Prostate gland (tissue), 2 donors: ENCODE data around the gene BRF1. TPM values are rescaled to one million over a fixed set of nuclear protein-coding genes. Genes with fewer than 3 reads are reported as not detected.

Experiments
- DNase-seq: peaks from one replicate; pipeline ENCODE4 v3.0.0-alpha.2; 2019; ENCODE audit warnings: low spot score
- H3K27ac ChIP-seq, 2 donors: fragments of 200-600 bp; sonication (generic); 2 replicates each; pipeline ENCODE4 v1.5.1; 2017 to 2019
- H3K27me3 ChIP-seq: fragments of 200-600 bp; sonication (generic); replicated peaks from 2 replicates; pipeline ENCODE4 v1.5.1; 2019; ENCODE audit not compliant: insufficient read depth
- H3K36me3 ChIP-seq, 2 donors: fragments of 200-600 bp; sonication (generic); 1 replicate in 1 of 2; 2 replicates in 1 of 2; pipeline versions ENCODE4 v1.5.1 to v1.8.1; 2017 to 2019
- H3K4me1 ChIP-seq: fragments of 200-600 bp; sonication (generic); replicated peaks from 2 replicates; pipeline ENCODE4 v1.5.1; 2019
- H3K4me3 ChIP-seq, 2 donors: fragments of 200-600 bp; sonication (generic); 2 replicates each; pipeline ENCODE4 v1.5.1; 2017 to 2019
- H3K9me3 ChIP-seq: fragments of 200-600 bp; sonication (generic); 2 replicates; pipeline ENCODE4 v1.5.1; 2017
- POLR2A ChIP-seq: fragments of 450-650 bp; IDR thresholded peaks from one replicate; pipeline ENCODE4 v1.6.1; 2016; ENCODE audit warnings: antibody characterized with exemption, mild to moderate bottlenecking
- POLR2AphosphoS5 ChIP-seq: sonication (generic); formaldehyde crosslinking; IDR thresholded peaks from one replicate; pipeline ENCODE4 v1.6.1; 2017; ENCODE audit warnings: antibody characterized with exemption
- WGBS: methylation state at CpG from one replicate; pipeline ENCODE4 v1.1.5; 2018; 5-methylcytosine and 5-hydroxymethylcytosine counted together
- intact Hi-C: fragments of 100-400 bp; cut with DNase I; formaldehyde crosslinking; loops from one replicate; pipeline ENCODE4 v1.14.2; 2022
- total RNA-seq, 2 donors: library from RNA; depleted of rRNA; stranded (reverse); fragments of >200 nt; gene quantifications; one replicate each; pipeline ENCODE4 v1.1.0, GENCODE V29; 2016
- TF ChIP-seq, protein P1 (sequence below), 4 experiments: fragments of 200-600 bp in 2 of 4; fragments of 450-650 bp in 2 of 4; sonication (generic) in 2 of 4; IDR thresholded peaks; 1 replicate in 3 of 4; 2 replicates in 1 of 4; pipeline ENCODE4 v1.5.1; 2016 to 2019; ENCODE audit warnings: antibody characterized with exemption in 4 of 4, mild to moderate bottlenecking in 2 of 4, moderate library complexity in 2 of 4

Gene BRF1
- total RNA-seq, 2 donors from 2014 or later, result 64.9 to 88.9 TPM

DNA sequence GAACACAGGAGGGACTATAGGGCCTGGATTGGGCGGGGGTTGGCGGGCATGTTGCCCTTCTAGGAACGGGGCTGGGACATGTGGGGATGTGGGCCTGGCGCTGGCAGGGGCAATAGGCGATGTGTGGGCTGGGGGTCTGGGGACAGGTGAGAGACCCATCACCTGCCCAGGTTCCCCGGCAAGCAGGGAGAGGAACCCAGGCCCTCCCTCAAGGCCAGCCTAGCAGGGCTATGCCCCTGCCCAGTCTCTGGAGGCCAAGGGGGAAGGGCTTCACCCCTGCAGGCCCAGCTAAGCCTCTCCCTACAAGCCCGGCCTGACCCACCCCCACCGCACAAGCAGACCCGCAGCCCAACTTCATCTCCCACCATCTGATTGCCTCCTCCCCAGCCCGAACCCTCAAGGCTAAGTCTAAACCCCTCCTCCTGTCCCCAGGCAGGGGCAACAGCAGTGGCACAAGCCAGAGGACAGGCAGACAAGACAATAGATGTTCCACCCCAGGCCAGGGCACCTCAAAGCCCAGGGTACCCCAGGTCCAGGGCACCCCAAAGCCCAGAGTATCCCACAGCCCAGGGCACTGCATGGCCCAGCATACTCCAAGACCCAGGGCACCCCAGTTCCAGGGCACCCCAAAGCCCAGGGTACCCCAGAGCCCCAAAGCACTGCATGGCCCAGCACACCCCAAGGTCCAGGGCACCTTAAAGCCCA lies 138.7 kb downstream of the BRF1 start:
- no peak for TF ChIP-seq POLR2A
- TF ChIP-seq, protein P1, sequence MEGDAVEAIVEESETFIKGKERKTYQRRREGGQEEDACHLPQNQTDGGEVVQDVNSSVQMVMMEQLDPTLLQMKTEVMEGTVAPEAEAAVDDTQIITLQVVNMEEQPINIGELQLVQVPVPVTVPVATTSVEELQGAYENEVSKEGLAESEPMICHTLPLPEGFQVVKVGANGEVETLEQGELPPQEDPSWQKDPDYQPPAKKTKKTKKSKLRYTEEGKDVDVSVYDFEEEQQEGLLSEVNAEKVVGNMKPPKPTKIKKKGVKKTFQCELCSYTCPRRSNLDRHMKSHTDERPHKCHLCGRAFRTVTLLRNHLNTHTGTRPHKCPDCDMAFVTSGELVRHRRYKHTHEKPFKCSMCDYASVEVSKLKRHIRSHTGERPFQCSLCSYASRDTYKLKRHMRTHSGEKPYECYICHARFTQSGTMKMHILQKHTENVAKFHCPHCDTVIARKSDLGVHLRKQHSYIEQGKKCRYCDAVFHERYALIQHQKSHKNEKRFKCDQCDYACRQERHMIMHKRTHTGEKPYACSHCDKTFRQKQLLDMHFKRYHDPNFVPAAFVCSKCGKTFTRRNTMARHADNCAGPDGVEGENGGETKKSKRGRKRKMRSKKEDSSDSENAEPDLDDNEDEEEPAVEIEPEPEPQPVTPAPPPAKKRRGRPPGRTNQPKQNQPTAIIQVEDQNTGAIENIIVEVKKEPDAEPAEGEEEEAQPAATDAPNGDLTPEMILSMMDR (IDR thresholded peaks at IDR 0.05), result no peak
- no peak for TF ChIP-seq POLR2AphosphoS5

DNA sequence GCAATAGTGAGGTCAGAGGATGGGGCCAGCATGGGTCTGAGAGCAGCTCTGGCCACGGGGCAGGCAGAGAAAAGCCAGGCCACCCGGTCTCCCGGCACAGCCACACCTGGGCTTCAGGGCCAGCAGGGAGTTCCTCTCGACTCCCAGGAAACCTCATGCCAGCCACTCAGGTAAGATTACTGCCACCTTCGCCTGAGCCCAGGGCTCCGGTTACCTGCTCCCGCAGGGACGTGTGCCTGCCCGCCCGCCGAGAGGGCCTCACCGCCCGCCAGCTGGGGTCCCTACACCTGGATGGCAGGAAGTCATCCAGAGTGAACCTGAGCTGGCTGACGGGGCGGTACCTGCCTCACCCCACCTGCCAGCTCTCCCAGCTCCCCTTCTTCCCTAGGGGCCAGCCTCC lies 139.5 kb downstream of the BRF1 start:
- Histone ChIP-seq H3K36me3 (no peaks in the 10 kb centered on the region), H3K9me3 (no peaks in the 10 kb centered on the region), H3K4me1 (no peaks in the 10 kb centered on the region), H3K27ac (no peak overlapping the region), H3K4me3 (no peak overlapping the region), H3K27me3 (no peaks in the 10 kb centered on the region)
- TF ChIP-seq, protein P1 (IDR thresholded peaks at IDR 0.05), result no peak
- peak; percentile 27 for TF ChIP-seq POLR2AphosphoS5
- no peak for TF ChIP-seq POLR2A
- WGBS, result 66% methylated on average over 15 of the region's 15 CpGs
- intact Hi-C loops, result no loop called here
- peak; percentile 33 for DNase-seq

More for the DNA sequence above, 138.7 kb downstream of the BRF1 start:
- Histone ChIP-seq H3K4me3 (no peak overlapping the region), H3K27ac (no peak overlapping the region), H3K9me3 (no peaks in the 10 kb centered on the region), H3K36me3 (no peaks in the 10 kb centered on the region), H3K27me3 (no peaks in the 10 kb centered on the region), H3K4me1 (no peaks in the 10 kb centered on the region)
- DNase-seq, result no peak
- 75% methylated on average over 10 of the region's 10 CpGs for WGBS
- intact Hi-C loops, result no loop called here

DNA sequence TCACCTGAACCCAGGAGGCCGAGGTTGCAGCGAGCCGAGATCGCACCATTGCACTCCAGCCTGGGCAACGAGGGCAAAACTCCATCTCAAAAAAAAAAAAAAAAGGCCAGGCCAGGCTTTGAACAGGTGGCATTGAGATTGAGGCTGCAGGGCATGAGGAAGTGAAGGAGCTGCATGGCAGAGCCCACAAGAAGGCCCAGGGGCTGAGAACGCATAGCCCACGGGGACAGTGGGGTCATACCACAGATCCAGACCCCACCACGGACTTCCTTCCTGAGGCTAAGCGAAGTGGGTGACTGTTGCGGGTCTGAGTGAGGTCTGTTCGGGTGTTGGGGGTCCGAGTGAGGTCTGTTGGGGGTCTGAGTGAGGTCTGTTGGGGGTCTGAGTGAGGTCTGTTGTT lies 140.0 kb downstream of the BRF1 start:
- no peak overlapping the region for H3K4me3 ChIP-seq
- TF ChIP-seq POLR2A, result no peak
- TF ChIP-seq, protein P1 (IDR thresholded peaks at IDR 0.05), result no peak
- TF ChIP-seq POLR2AphosphoS5, result no peak

DNA sequence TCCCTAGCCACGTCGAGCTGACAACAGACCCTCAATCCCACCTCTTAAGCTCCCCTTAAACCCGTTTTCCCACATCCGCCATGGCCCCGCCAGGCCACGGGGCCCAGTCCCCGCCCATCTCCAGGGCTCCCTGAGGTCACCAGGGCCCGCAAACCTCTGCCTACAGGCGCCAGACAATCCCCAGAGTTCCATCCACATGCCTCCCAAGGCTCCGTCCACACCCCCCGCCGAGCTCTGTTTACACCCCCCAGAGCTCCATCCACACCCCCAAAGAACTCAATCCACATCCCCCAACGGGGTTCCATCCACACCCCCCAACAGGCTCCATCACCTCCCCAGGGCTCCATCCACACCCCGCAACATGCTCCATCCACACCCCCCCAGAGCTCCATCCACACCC lies 141.5 kb downstream of the BRF1 start:
- WGBS, result 76% methylated on average over 14 of the region's 14 CpGs
- Histone ChIP-seq H3K9me3 (no peaks in the 10 kb centered on the region), H3K36me3 (no peaks in the 10 kb centered on the region), H3K4me3 (no peak overlapping the region), H3K27me3 (no peaks in the 10 kb centered on the region), H3K27ac (no peak overlapping the region), H3K4me1 (no peaks in the 10 kb centered on the region)
- DNase-seq, result no peak
- intact Hi-C loops, result no loop called here
- TF ChIP-seq POLR2AphosphoS5 (no peak), POLR2A (no peak)
- TF ChIP-seq, protein P1 (IDR thresholded peaks at IDR 0.05), result no peak

More for the DNA sequence above, 140.0 kb downstream of the BRF1 start:
- intact Hi-C loops, result no loop called here
- H3K27ac ChIP-seq, result no peak overlapping the region
- WGBS, result 80% methylated on average over 12 of the region's 12 CpGs
- H3K27me3 ChIP-seq, result no peaks in the 10 kb centered on the region
- H3K4me1 ChIP-seq, result no peaks in the 10 kb centered on the region
- no peak for DNase-seq
- no peaks in the 10 kb centered on the region for H3K9me3 ChIP-seq
- H3K36me3 ChIP-seq, result no peaks in the 10 kb centered on the region

Other genes with a start within 250 kb of the BRF1 start
- gene GPR132, start 235.6 kb downstream of the BRF1 start, total RNA-seq, result 1 to 10 TPM in 1 of 2 donors, under 1 TPM in 1; 0.68 to 1.4 TPM
- gene JAG2, start 132.2 kb downstream of the BRF1 start, total RNA-seq, result 10 to 100 TPM; 26.8 to 30.5 TPM
- 10 to 100 TPM; 32.9 to 36.5 TPM for gene NUDT14, start 119.7 kb downstream of the BRF1 start, total RNA-seq
- gene BTBD6, start 52.5 kb downstream of the BRF1 start, total RNA-seq, result 10 to 100 TPM; 60.0 to 82.5 TPM
- 100 to 1,000 TPM in 1 of 2 donors, 10 to 100 TPM in 1; 48.5 to 124 TPM for gene PACS2, start 13.7 kb upstream of the BRF1 start, total RNA-seq
- under 1 TPM; 0.57 to 0.73 TPM for gene TEX22, start 97.5 kb upstream of the BRF1 start, total RNA-seq
- gene MTA1, start 118.8 kb upstream of the BRF1 start, total RNA-seq, result 100 to 1,000 TPM in 1 of 2 donors, 10 to 100 TPM in 1; 58.9 to 155 TPM
- 100 to 1,000 TPM in 1 of 2 donors, 10 to 100 TPM in 1; 86.7 to 134 TPM for gene CRIP2, start 173.8 kb upstream of the BRF1 start, total RNA-seq
- 10 to 100 TPM in 1 of 2 donors, 1 to 10 TPM in 1; 4.2 to 22.0 TPM for gene CRIP1, start 185.9 kb upstream of the BRF1 start, total RNA-seq
- 1 to 10 TPM; 7.5 to 8.9 TPM for gene TEDC1, start 190.2 kb upstream of the BRF1 start, total RNA-seq
- 10 to 100 TPM; 11.1 to 15.7 TPM for gene TMEM121, start 225.6 kb upstream of the BRF1 start, total RNA-seq